IMR-90 (cell line): ENCODE measurements around the gene ERCC1. TPM values are rescaled to one million over a fixed set of nuclear protein-coding genes. Genes with fewer than 3 reads are reported as not detected.

ENCODE experiments used
- ATAC-seq: fragments of 200-7000 bp; cut with Tn5 transposase; 2 replicates; pipeline ENCODE4 v1.9.1; 2020; ENCODE audit warnings: low read depth, mild to moderate bottlenecking, moderate library complexity
- BruUV-seq: library from RNA; stranded (reverse); fragments of 400-500 nt; replicated peaks from 2 replicates; lab custom pipeline; 2021; lab: Mats Ljungman, UMichigan
- CTCF ChIA-PET: fragments of 300-600 bp; formaldehyde crosslinking; extraction: SDS; loops from one replicate; lab custom pipeline; 2021; ENCODE audit warnings: antibody characterized with exemption; lab: Yijun Ruan, JAX
- POLR2A ChIA-PET: fragments of 300-600 bp; sonication (Branson Sonifier 250); formaldehyde crosslinking; loops from one replicate; lab custom pipeline; 2022; ENCODE audit warnings: antibody characterized with exemption; ENCODE audit not compliant: unreplicated experiment; lab: Charles Lee
- DNase-seq: peaks from one replicate; pipeline ENCODE4 v3.0.0; 2013
- H2AFZ ChIP-seq: replicated peaks from 2 replicates; pipeline ENCODE3; 2013; ENCODE audit warnings: low read length, mild to moderate bottlenecking; ENCODE audit not compliant: poor library complexity
- H2AK5ac ChIP-seq: 2 replicates; pipeline ENCODE4 v1.6.1; 2013; ENCODE audit warnings: low read depth, low read length, inconsistent platforms
- H2AK9ac ChIP-seq: replicated peaks from 2 replicates; pipeline ENCODE3; 2013; ENCODE audit warnings: mild to moderate bottlenecking, low read depth, low read length, moderate library complexity; ENCODE audit not compliant: poor library complexity
- H2BK120ac ChIP-seq: 2 replicates; pipeline ENCODE4 v1.6.1; 2013; ENCODE audit warnings: low read depth, low read length, inconsistent platforms
- H2BK15ac ChIP-seq: 3 replicates; pipeline ENCODE4 v1.6.1; 2013; ENCODE audit warnings: low read depth, low read length, inconsistent platforms
- H2BK20ac ChIP-seq: 2 replicates; pipeline ENCODE4 v1.6.1; 2013; ENCODE audit warnings: low read depth, mild to moderate bottlenecking, inconsistent platforms, low read length, moderate library complexity
- H2BK5ac ChIP-seq: 2 replicates; pipeline ENCODE4 v1.6.1; 2013; ENCODE audit warnings: mild to moderate bottlenecking, low read depth, low read length, inconsistent platforms; ENCODE audit not compliant: poor library complexity, severe bottlenecking
- H3K14ac ChIP-seq: replicated peaks from 2 replicates; pipeline ENCODE4 v1.6.1; 2013; ENCODE audit warnings: low read depth, low read length, inconsistent platforms
- H3K18ac ChIP-seq: 2 replicates; pipeline ENCODE4 v1.6.1; 2013; ENCODE audit warnings: low read depth, low read length, control low read depth
- H3K23ac ChIP-seq: 2 replicates; pipeline ENCODE4 v1.6.1; 2013; ENCODE audit warnings: low read depth, low read length, inconsistent platforms
- H3K27ac ChIP-seq: 2 replicates; pipeline ENCODE4 v1.5.1; 2013; ENCODE audit warnings: mild to moderate bottlenecking, control low read depth, low read length; ENCODE audit not compliant: insufficient read depth
- H3K27me3 ChIP-seq: 2 replicates; pipeline ENCODE4 v1.6.1; 2013; ENCODE audit warnings: low read length; ENCODE audit not compliant: control insufficient read depth, insufficient read depth
- H3K36me3 ChIP-seq: 2 replicates; pipeline ENCODE4 v1.6.1; 2013; ENCODE audit warnings: low read length, mixed read lengths; ENCODE audit not compliant: control insufficient read depth, insufficient read depth
- H3K4ac ChIP-seq: 2 replicates; pipeline ENCODE4 v1.6.1; 2013; ENCODE audit warnings: low read depth, low read length, inconsistent platforms
- H3K4me1 ChIP-seq: 2 replicates; pipeline ENCODE4 v1.6.1; 2013; ENCODE audit warnings: low read length, mixed read lengths; ENCODE audit not compliant: control insufficient read depth, insufficient read depth
- H3K4me2 ChIP-seq: 2 replicates; pipeline ENCODE4 v1.6.1; 2013; ENCODE audit warnings: low read depth, mild to moderate bottlenecking, control low read depth, low read length, moderate library complexity
- H3K4me3 ChIP-seq: 2 replicates; pipeline ENCODE4 v1.5.1; 2013; ENCODE audit warnings: low read depth, mild to moderate bottlenecking, control low read depth, low read length, moderate library complexity; ENCODE audit not compliant: insufficient read depth
- H3K56ac ChIP-seq: 2 replicates; pipeline ENCODE4 v1.6.1; 2013; ENCODE audit warnings: low read length, inconsistent platforms; ENCODE audit not compliant: insufficient read depth; ENCODE audit errors: extremely low read depth
- H3K79me1 ChIP-seq, 2 experiments: 2 replicates each; pipeline ENCODE4 v1.6.1; 2013; ENCODE audit warnings: low read length in 2 of 2, inconsistent platforms in 1 of 2, low read depth in 1 of 2
- H3K9ac ChIP-seq: 2 replicates; pipeline ENCODE4 v1.6.1; 2013; ENCODE audit warnings: low read depth, low read length, control low read depth
- H3K9me1 ChIP-seq: 2 replicates; pipeline ENCODE4 v1.6.1; 2013; ENCODE audit warnings: low read length, inconsistent platforms; ENCODE audit not compliant: insufficient read depth
- H3K9me3 ChIP-seq: 2 replicates; pipeline ENCODE4 v1.6.1; 2013; ENCODE audit warnings: low read length; ENCODE audit not compliant: control insufficient read depth, insufficient read depth
- H4K20me1 ChIP-seq: 2 replicates; pipeline ENCODE4 v1.6.1; 2013; ENCODE audit warnings: low read length, inconsistent platforms; ENCODE audit not compliant: insufficient read depth
- H4K5ac ChIP-seq: 2 replicates; pipeline ENCODE4 v1.6.1; 2013; ENCODE audit warnings: mild to moderate bottlenecking, low read depth, low read length, control low read depth
- H4K8ac ChIP-seq, 2 experiments: 2 replicates each; pipeline ENCODE4 v1.6.1; 2013; ENCODE audit warnings: low read depth in 2 of 2, low read length in 2 of 2, control low read depth in 1 of 2, inconsistent platforms in 1 of 2
- H4K91ac ChIP-seq: 2 replicates; pipeline ENCODE4 v1.6.1; 2013; ENCODE audit warnings: low read depth, low read length, inconsistent platforms; ENCODE audit not compliant: insufficient read depth
- BHLHE40 ChIP-seq: fragments of 150-350 bp; IDR thresholded peaks from 2 replicates; pipeline ENCODE4 v1.6.1; 2016; ENCODE audit warnings: mild to moderate bottlenecking, low read depth, low read length
- CEBPB ChIP-seq: IDR thresholded peaks from 2 replicates; pipeline ENCODE4 v1.6.1; 2012; ENCODE audit warnings: low read depth, low read length, improper control_type of control experiment
- CHD1 ChIP-seq: IDR thresholded peaks from 2 replicates; pipeline ENCODE4 v1.6.1; 2012; ENCODE audit warnings: low read depth, low read length, improper control_type of control experiment
- CTCF ChIP-seq: conservative IDR thresholded peaks from 2 replicates; pipeline ENCODE4 v1.5.1; 2012; ENCODE audit warnings: mild to moderate bottlenecking, low read depth, low read length, improper control_type of control experiment
- ELK1 ChIP-seq: fragments of 150-350 bp; IDR thresholded peaks from 2 replicates; pipeline ENCODE4 v1.6.1; 2016; ENCODE audit warnings: low read depth, mild to moderate bottlenecking, low read length, moderate library complexity, borderline replicate concordance
- FOS ChIP-seq: fragments of 150-350 bp; IDR thresholded peaks from 2 replicates; pipeline ENCODE4 v1.6.1; 2016; ENCODE audit warnings: low read depth, low read length
- MAFK ChIP-seq: IDR thresholded peaks from 2 replicates; pipeline ENCODE4 v1.6.1; 2012; ENCODE audit warnings: low read depth, low read length, improper control_type of control experiment
- MAZ ChIP-seq: IDR thresholded peaks from 2 replicates; pipeline ENCODE4 v1.6.1; 2012; ENCODE audit warnings: low read depth, mild to moderate bottlenecking, low read length, improper control_type of control experiment, moderate library complexity, borderline replicate concordance
- NFE2L2 ChIP-seq: fragments of 150-350 bp; IDR thresholded peaks from 2 replicates; pipeline ENCODE4 v1.6.1; 2016; ENCODE audit warnings: low read depth, mild to moderate bottlenecking, low read length
- SMC3 ChIP-seq: fragments of 150-350 bp; IDR thresholded peaks from 2 replicates; pipeline ENCODE4 v1.6.1; 2016; ENCODE audit warnings: low read depth, mild to moderate bottlenecking, antibody characterized with exemption, low read length, moderate library complexity
- USF2 ChIP-seq: fragments of 150-350 bp; IDR thresholded peaks from 2 replicates; pipeline ENCODE4 v1.6.1; 2017; ENCODE audit warnings: mild to moderate bottlenecking, antibody characterized with exemption, low read length, low read depth
- WGBS, 2 experiments: methylation state at CpG; one replicate each; pipeline versions ENCODE4 v1.1.5 to v1.1.7; 2013; ENCODE audit warnings: missing lambda C conversion rate in 2 of 2; ENCODE audit not compliant: insufficient read length in 1 of 2; ENCODE audit errors: extremely low coverage in 2 of 2; 5-methylcytosine and 5-hydroxymethylcytosine counted together
- dilution Hi-C: fragments of 300-500 bp; cut with HindIII; formaldehyde crosslinking; loops from one replicate; pipeline ENCODE4 v1.14.3; 2018; ENCODE audit warnings: low sequenced_read_pairs; ENCODE audit not compliant: unreplicated experiment
- in situ Hi-C: fragments of 300-500 bp; cut with MboI; formaldehyde crosslinking; loops from 3 replicates; pipeline ENCODE4 v1.14.3; 2019; ENCODE audit warnings: low sequenced_read_pairs, inconsistent platforms, mixed read lengths
- intact Hi-C: fragments of 100-400 bp; cut with micrococcal nuclease; formaldehyde crosslinking; loops from 2 replicates; pipeline ENCODE4 v1.10.0; 2022
- polyA plus RNA-seq, 3 experiments: library from polyadenylated mRNA; depleted of rRNA; stranded (reverse); fragments of >200 nt; gene quantifications; 2 replicates each; pipeline ENCODE4 v1.2.3, GENCODE V29; 2012; ENCODE audit warnings: low replicate concordance in 1 of 3
- total RNA-seq: library from RNA; depleted of rRNA; stranded (reverse); fragments of >200 nt; gene quantifications from 2 replicates; pipeline ENCODE4 v1.2.3, GENCODE V29; 2012

The ERCC1 gene
- total and polyA plus RNA-seq, 2 of the 4 experiments (the other 2 are of a cell fraction), result 84.2 to 132 TPM

- no peak overlapping the region for H3K56ac ChIP-seq
- no peak overlapping the region for H3K27ac ChIP-seq
- POLR2A ChIA-PET, result no interaction called here
- no peak overlapping the region for H3K14ac ChIP-seq
- H3K4me3 ChIP-seq, result no peak overlapping the region
- H3K27me3 ChIP-seq, result no peaks in the 10 kb centered on the region
- no peak overlapping the region for H3K23ac ChIP-seq
- H3K9ac ChIP-seq, result no peak overlapping the region
- H3K9me1 ChIP-seq, result no peaks in the 10 kb centered on the region
- H2BK120ac ChIP-seq, result no peak overlapping the region
- 100% methylated on average over 6 of the region's 12 CpGs; no CpG with 5 or more reads in 1 of the 2 experiments for WGBS, 2 experiments
- peaks cover 5% of the 10 kb centered on the region; the same call in 1 of the 2 replicates for H4K20me1 ChIP-seq
- H3K79me1 ChIP-seq, result peaks cover 3 to 11% of the 10 kb centered on the region in 2 experiments; a peak in 2 of 4 replicates
- dilution Hi-C loops (no loop called here), in situ Hi-C loops (no loop called here), intact Hi-C loops (no loop called here)
- TF ChIP-seq USF2 (no peak), CEBPB (no peak), ELK1 (no peak), FOS (no peak), CTCF (no peak), NFE2L2 (no peak), SMC3 (no peak), CHD1 (no peak), MAFK (no peak), MAZ (no peak), BHLHE40 (no peak)
- H3K4me2 ChIP-seq, result no peak overlapping the region
- H2AK9ac ChIP-seq, result no peak overlapping the region
- H2AK5ac ChIP-seq, result no peak overlapping the region
- H3K36me3 ChIP-seq, result peaks cover 51% of the 10 kb centered on the region
- no peak overlapping the region for H3K18ac ChIP-seq
- no TSS peak for BruUV-seq
- no peak overlapping the region for H2BK15ac ChIP-seq
- ATAC-seq, result no peak
- no peak overlapping the region for H4K8ac ChIP-seq
- H4K91ac ChIP-seq, result no peak overlapping the region
- CTCF ChIA-PET, result no interaction called here
- no peak overlapping the region for H2BK20ac ChIP-seq
- H3K4me1 ChIP-seq, result no peaks in the 10 kb centered on the region
- no peak overlapping the region for H4K5ac ChIP-seq
- DNase-seq, result no peak
- H3K9me3 ChIP-seq, result no peaks in the 10 kb centered on the region
- no peak overlapping the region for H3K4ac ChIP-seq
- H2AFZ ChIP-seq, result no peak overlapping the region
- H2BK5ac ChIP-seq, result no peak overlapping the region
These were observed 65.4 kb downstream of the ERCC1 start for GRCh38 chr19:45358213-45358792.
